HEK293 (cell line): ENCODE data around the gene PIK3R6.

Source experiments
- CTCF ChIA-PET: fragments of 350-600 bp; formaldehyde crosslinking; extraction: SDS; loops from one replicate; lab custom pipeline; 2021; ENCODE audit warnings: antibody characterized with exemption; lab: Yijun Ruan, JAX
- POLR2A ChIA-PET: fragments of 300-600 bp; formaldehyde crosslinking; extraction: SDS; loops from one replicate; lab custom pipeline; 2020; ENCODE audit warnings: antibody characterized with exemption, inconsistent platforms; lab: Yijun Ruan, JAX
- H3K27ac ChIP-seq: fragments of 200-500 bp; sonication (Bioruptor generic); 2 replicates; pipeline ENCODE4 v1.5.1; 2014; ENCODE audit warnings: low read depth, low read length, control low read depth, inconsistent platforms; ENCODE audit errors: extremely low read depth
- H3K36me3 ChIP-seq, 2 experiments: fragments of 200-500 bp in 1 of 2; sonication (Bioruptor generic) in 1 of 2; 1 replicate in 1 of 2; 2 replicates in 1 of 2; pipeline ENCODE4 v1.5.1; 2014 to 2017; ENCODE audit warnings: inconsistent platforms in 2 of 2, low read length in 2 of 2; ENCODE audit not compliant: control insufficient read depth in 2 of 2, insufficient read depth in 1 of 2
- H3K4me1 ChIP-seq: fragments of 200-500 bp; sonication (Bioruptor generic); 2 replicates; pipeline ENCODE4 v1.5.1; 2014; ENCODE audit warnings: mild to moderate bottlenecking, low read length, inconsistent platforms; ENCODE audit not compliant: control insufficient read depth, insufficient read depth
- H3K4me3 ChIP-seq: 2 replicates; pipeline ENCODE4 v1.5.1; 2011; ENCODE audit warnings: low read depth, mild to moderate bottlenecking, control low read depth, low read length, moderate library complexity
- H3K9me3 ChIP-seq: fragments of 200-500 bp; sonication (Bioruptor generic); 2 replicates; pipeline ENCODE4 v1.5.1; 2014; ENCODE audit warnings: low read depth, low read length, inconsistent platforms; ENCODE audit not compliant: control insufficient read depth, insufficient read depth
- GLIS1 ChIP-seq: fragments of 450-650 bp; formaldehyde crosslinking; IDR thresholded peaks from 2 replicates; pipeline ENCODE4 v1.5.1; 2016; ENCODE audit warnings: missing biosample characterization, missing genetic modification characterization
- SP2 ChIP-seq: fragments of 450-650 bp; formaldehyde crosslinking; IDR thresholded peaks from 2 replicates; pipeline ENCODE4 v1.5.1; 2016; ENCODE audit warnings: missing biosample characterization, missing genetic modification characterization
- WT1 ChIP-seq: fragments of 450-650 bp; formaldehyde crosslinking; IDR thresholded peaks from 2 replicates; pipeline ENCODE4 v1.5.1; 2016; ENCODE audit warnings: missing biosample characterization, missing genetic modification characterization
- ZBTB20 ChIP-seq: fragments of 450-650 bp; formaldehyde crosslinking; IDR thresholded peaks from 2 replicates; pipeline ENCODE4 v1.5.1; 2016; ENCODE audit warnings: missing biosample characterization, missing genetic modification characterization
- ZFP69B ChIP-seq: fragments of 450-650 bp; formaldehyde crosslinking; IDR thresholded peaks from 2 replicates; pipeline ENCODE4 v1.5.1; 2016; ENCODE audit warnings: missing biosample characterization, missing genetic modification characterization
- ZNF112 ChIP-seq: fragments of 450-650 bp; formaldehyde crosslinking; IDR thresholded peaks from 2 replicates; pipeline ENCODE4 v1.5.0; 2017; ENCODE audit warnings: missing biosample characterization, missing genetic modification characterization
- ZNF140 ChIP-seq: fragments of 450-650 bp; formaldehyde crosslinking; IDR thresholded peaks from 2 replicates; pipeline ENCODE4 v1.5.1; 2016; ENCODE audit warnings: missing biosample characterization, missing genetic modification characterization
- ZNF155 ChIP-seq: fragments of 450-650 bp; formaldehyde crosslinking; IDR thresholded peaks from 2 replicates; pipeline ENCODE4 v1.5.1; 2016; ENCODE audit warnings: missing biosample characterization, missing genetic modification characterization
- ZNF223 ChIP-seq: fragments of 450-650 bp; formaldehyde crosslinking; IDR thresholded peaks from 2 replicates; pipeline ENCODE4 v1.5.1; 2016; ENCODE audit warnings: missing biosample characterization, missing genetic modification characterization
- ZNF248 ChIP-seq: fragments of 450-650 bp; formaldehyde crosslinking; IDR thresholded peaks from 2 replicates; pipeline ENCODE4 v1.5.1; 2017; ENCODE audit warnings: missing biosample characterization, missing genetic modification characterization
- ZNF324 ChIP-seq: fragments of 450-650 bp; formaldehyde crosslinking; IDR thresholded peaks from 2 replicates; pipeline ENCODE4 v1.5.1; 2016; ENCODE audit warnings: missing biosample characterization, missing genetic modification characterization
- ZNF391 ChIP-seq: fragments of 450-650 bp; formaldehyde crosslinking; IDR thresholded peaks from 2 replicates; pipeline ENCODE4 v1.5.1; 2016; ENCODE audit warnings: low read depth, missing biosample characterization, missing genetic modification characterization, borderline replicate concordance
- ZNF530 ChIP-seq: fragments of 450-650 bp; formaldehyde crosslinking; IDR thresholded peaks from 2 replicates; pipeline ENCODE4 v1.5.1; 2016; ENCODE audit warnings: low read depth, missing biosample characterization, missing genetic modification characterization
- ZNF624 ChIP-seq: fragments of 450-650 bp; formaldehyde crosslinking; IDR thresholded peaks from 2 replicates; pipeline ENCODE4 v1.5.1; 2017; ENCODE audit warnings: missing biosample characterization, missing genetic modification characterization
- ZNF664 ChIP-seq: fragments of 450-650 bp; formaldehyde crosslinking; IDR thresholded peaks from 2 replicates; pipeline ENCODE4 v1.5.1; 2016; ENCODE audit warnings: missing biosample characterization, missing genetic modification characterization
- ZNF76 ChIP-seq: fragments of 450-650 bp; formaldehyde crosslinking; IDR thresholded peaks from 2 replicates; pipeline ENCODE4; 2016; ENCODE audit warnings: low read depth, missing biosample characterization, missing genetic modification characterization, borderline replicate concordance
- ZSCAN23 ChIP-seq: fragments of 450-650 bp; formaldehyde crosslinking; IDR thresholded peaks from 2 replicates; pipeline ENCODE4 v1.5.1; 2016; ENCODE audit warnings: missing biosample characterization, missing genetic modification characterization
- TF ChIP-seq, protein P1 (sequence below): fragments of 450-650 bp; formaldehyde crosslinking; IDR thresholded peaks from 2 replicates; pipeline ENCODE4 v1.5.1; 2017; ENCODE audit warnings: missing biosample characterization, missing genetic modification characterization
- TF ChIP-seq, protein P2 (sequence below): fragments of 450-650 bp; formaldehyde crosslinking; IDR thresholded peaks from 2 replicates; pipeline ENCODE4 v1.5.0; 2017; ENCODE audit warnings: missing biosample characterization, missing genetic modification characterization, borderline replicate concordance
- TF ChIP-seq, protein P3 (sequence below): fragments of 450-650 bp; formaldehyde crosslinking; conservative IDR thresholded peaks from 2 replicates; pipeline ENCODE4 v1.5.1; 2016; ENCODE audit warnings: low read depth, missing biosample characterization, missing genetic modification characterization
- TF ChIP-seq, protein P4 (sequence below): fragments of 450-650 bp; formaldehyde crosslinking; IDR thresholded peaks from 2 replicates; pipeline ENCODE4 v1.5.1; 2016; ENCODE audit warnings: missing biosample characterization, missing genetic modification characterization, borderline replicate concordance
- TF ChIP-seq, protein P5 (sequence below): fragments of 450-650 bp; IDR thresholded peaks from 2 replicates; pipeline ENCODE4 v1.5.1; 2018; ENCODE audit warnings: missing biosample characterization, missing genetic modification characterization

Gene PIK3R6

DNA sequence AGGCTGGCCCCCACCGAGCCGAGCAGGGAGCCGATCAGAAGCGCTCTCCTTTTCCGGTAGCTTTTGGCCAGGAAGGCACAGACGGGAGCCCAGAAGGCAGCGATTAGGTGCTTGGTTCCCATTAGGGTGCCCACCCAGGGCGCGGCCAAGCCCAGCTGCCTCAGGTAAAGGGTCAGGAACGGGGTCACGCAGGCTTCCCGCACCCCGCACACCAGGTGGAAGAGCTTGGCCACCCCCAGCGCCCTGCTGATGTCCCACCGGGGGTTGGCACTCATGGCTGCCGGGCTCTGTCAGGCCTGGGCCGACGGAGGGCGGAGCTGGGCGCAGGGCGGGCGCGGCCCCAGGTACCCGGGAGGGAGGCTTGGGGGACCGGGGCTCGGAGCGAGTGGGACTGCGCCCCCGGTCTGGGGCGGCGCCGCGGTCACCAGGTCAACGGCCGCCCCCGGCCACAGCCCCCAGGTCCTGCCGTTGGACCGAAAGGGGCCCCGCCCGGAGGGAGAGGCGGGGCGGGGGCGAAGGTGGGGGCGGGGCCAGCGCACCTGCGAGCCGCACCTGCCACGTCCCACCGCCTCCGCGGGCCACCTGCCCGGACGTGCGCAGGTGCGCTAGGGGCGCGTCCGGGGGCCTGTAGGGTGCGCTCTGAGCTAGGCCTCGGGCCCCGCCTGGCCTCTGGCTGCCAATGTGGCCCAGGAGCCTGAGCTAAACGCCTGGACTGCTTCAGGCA lies 68.5 kb downstream of the PIK3R6 start, which contains the start of gene MFSD6L (continued):
- TF ChIP-seq ZNF248 (tag by site-specific recombination): no peak
- TF ChIP-seq ZNF664 (tag by site-specific recombination): no peak
- no peak for TF ChIP-seq ZNF76
- no peak for TF ChIP-seq GLIS1
- TF ChIP-seq ZNF530 (tag by site-specific recombination): no peak
- TF ChIP-seq SP2 (tag by site-specific recombination): no peak
- no peak for TF ChIP-seq ZSCAN23 (tag by site-specific recombination)
- no peak for TF ChIP-seq ZBTB20 (tag by site-specific recombination)
- TF ChIP-seq ZNF140: no peak
- no peak for TF ChIP-seq ZNF391 (tag by site-specific recombination)
- TF ChIP-seq, protein P1, sequence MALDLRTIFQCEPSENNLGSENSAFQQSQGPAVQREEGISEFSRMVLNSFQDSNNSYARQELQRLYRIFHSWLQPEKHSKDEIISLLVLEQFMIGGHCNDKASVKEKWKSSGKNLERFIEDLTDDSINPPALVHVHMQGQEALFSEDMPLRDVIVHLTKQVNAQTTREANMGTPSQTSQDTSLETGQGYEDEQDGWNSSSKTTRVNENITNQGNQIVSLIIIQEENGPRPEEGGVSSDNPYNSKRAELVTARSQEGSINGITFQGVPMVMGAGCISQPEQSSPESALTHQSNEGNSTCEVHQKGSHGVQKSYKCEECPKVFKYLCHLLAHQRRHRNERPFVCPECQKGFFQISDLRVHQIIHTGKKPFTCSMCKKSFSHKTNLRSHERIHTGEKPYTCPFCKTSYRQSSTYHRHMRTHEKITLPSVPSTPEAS (tag by site-specific recombination): no peak

DNA sequence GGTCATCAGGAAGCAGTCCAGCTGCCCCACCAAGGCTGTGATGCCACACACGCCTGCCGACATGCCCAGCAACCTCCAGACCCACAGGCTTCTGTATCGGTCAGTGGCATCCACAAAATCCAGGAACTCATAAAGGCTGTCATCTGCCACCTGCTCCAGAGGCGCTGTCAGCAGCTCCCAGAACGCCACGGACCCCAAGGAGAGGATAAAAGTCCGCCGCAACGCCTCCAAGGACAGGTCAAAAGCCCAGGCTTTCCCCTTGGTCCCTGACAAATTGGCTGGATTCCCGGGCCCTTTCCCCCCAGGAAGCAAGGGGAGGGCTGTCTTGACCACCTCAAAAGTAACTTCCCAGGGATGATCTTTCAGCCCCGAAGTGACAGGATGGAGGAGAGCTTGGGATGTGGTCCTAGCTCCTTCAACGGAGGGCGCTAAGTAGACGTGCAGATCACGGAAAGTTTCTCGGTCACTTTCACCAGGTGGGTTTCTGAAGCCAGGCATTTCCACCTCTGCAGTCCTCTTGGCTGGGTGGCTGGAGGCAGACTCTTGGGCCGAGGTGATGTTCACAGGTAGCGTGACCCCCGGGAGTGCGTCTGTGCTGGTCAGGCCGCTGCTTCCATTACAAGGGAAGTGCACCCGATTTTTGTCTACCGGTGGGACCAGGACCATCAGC lies 69.2 kb downstream of the PIK3R6 start:
- no peaks in the 10 kb centered on the region for H3K36me3 ChIP-seq
- no peak for TF ChIP-seq ZFP69B (tag by site-specific recombination)
- H3K27ac ChIP-seq: no peak overlapping the region
- ChIA-PET POLR2A (no interaction called here), CTCF (interaction anchor here (1.7 kb wide), 2 partner anchors 12 to 388 kb away, joined by 3 to 7 read pairs; no protein-coding TSS in a partner anchor)
- H3K4me3 ChIP-seq: no peak overlapping the region
- no peaks in the 10 kb centered on the region for H3K4me1 ChIP-seq
- no peaks in the 10 kb centered on the region for H3K9me3 ChIP-seq

DNA sequence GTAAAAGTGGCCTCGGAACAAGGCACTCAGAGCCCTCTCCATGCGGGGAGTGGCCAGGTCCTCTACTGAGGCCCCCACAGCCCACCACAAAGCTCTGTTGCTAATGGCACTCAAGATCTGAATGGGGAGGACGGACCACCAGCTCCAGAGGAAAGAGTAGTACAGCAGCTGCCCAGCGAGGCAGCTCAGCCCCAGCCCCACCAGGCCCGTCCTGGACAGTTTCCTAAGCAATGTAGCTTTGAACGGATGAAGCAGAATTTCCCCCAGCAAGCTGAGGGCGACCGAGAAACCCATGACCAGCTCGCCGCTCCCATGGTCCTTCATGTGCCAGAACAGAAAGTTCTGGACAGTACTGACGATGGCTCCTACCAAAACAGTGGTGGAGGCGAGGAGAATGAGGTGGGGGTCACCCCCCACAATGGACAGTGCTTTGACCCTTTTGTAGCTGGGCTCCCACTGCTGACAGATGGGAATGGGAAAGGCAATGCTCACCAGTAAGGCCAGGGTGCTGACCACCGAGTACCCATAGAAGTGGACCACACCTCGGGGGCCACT lies 69.8 kb downstream of the PIK3R6 start:
- POLR2A ChIA-PET: no interaction called here
- no peaks in the 10 kb centered on the region for H3K4me1 ChIP-seq
- TF ChIP-seq ZNF223 (tag by site-specific recombination): no peak
- no peak for TF ChIP-seq ZNF112 (tag by site-specific recombination)
- TF ChIP-seq ZNF624 (tag by site-specific recombination): no peak
- no peak for TF ChIP-seq ZNF140
- TF ChIP-seq, protein P2, sequence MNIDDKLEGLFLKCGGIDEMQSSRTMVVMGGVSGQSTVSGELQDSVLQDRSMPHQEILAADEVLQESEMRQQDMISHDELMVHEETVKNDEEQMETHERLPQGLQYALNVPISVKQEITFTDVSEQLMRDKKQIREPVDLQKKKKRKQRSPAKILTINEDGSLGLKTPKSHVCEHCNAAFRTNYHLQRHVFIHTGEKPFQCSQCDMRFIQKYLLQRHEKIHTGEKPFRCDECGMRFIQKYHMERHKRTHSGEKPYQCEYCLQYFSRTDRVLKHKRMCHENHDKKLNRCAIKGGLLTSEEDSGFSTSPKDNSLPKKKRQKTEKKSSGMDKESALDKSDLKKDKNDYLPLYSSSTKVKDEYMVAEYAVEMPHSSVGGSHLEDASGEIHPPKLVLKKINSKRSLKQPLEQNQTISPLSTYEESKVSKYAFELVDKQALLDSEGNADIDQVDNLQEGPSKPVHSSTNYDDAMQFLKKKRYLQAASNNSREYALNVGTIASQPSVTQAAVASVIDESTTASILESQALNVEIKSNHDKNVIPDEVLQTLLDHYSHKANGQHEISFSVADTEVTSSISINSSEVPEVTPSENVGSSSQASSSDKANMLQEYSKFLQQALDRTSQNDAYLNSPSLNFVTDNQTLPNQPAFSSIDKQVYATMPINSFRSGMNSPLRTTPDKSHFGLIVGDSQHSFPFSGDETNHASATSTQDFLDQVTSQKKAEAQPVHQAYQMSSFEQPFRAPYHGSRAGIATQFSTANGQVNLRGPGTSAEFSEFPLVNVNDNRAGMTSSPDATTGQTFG (tag by site-specific recombination): no peak
- TF ChIP-seq, protein P3, sequence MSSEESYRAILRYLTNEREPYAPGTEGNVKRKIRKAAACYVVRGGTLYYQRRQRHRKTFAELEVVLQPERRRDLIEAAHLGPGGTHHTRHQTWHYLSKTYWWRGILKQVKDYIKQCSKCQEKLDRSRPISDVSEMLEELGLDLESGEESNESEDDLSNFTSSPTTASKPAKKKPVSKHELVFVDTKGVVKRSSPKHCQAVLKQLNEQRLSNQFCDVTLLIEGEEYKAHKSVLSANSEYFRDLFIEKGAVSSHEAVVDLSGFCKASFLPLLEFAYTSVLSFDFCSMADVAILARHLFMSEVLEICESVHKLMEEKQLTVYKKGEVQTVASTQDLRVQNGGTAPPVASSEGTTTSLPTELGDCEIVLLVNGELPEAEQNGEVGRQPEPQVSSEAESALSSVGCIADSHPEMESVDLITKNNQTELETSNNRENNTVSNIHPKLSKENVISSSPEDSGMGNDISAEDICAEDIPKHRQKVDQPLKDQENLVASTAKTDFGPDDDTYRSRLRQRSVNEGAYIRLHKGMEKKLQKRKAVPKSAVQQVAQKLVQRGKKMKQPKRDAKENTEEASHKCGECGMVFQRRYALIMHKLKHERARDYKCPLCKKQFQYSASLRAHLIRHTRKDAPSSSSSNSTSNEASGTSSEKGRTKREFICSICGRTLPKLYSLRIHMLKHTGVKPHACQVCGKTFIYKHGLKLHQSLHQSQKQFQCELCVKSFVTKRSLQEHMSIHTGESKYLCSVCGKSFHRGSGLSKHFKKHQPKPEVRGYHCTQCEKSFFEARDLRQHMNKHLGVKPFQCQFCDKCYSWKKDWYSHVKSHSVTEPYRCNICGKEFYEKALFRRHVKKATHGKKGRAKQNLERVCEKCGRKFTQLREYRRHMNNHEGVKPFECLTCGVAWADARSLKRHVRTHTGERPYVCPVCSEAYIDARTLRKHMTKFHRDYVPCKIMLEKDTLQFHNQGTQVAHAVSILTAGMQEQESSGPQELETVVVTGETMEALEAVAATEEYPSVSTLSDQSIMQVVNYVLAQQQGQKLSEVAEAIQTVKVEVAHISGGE (tag by site-specific recombination): no peak
- TF ChIP-seq, protein P4, sequence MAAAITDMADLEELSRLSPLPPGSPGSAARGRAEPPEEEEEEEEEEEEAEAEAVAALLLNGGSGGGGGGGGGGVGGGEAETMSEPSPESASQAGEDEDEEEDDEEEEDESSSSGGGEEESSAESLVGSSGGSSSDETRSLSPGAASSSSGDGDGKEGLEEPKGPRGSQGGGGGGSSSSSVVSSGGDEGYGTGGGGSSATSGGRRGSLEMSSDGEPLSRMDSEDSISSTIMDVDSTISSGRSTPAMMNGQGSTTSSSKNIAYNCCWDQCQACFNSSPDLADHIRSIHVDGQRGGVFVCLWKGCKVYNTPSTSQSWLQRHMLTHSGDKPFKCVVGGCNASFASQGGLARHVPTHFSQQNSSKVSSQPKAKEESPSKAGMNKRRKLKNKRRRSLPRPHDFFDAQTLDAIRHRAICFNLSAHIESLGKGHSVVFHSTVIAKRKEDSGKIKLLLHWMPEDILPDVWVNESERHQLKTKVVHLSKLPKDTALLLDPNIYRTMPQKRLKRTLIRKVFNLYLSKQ (tag by site-specific recombination): no peak
- TF ChIP-seq, protein P5, sequence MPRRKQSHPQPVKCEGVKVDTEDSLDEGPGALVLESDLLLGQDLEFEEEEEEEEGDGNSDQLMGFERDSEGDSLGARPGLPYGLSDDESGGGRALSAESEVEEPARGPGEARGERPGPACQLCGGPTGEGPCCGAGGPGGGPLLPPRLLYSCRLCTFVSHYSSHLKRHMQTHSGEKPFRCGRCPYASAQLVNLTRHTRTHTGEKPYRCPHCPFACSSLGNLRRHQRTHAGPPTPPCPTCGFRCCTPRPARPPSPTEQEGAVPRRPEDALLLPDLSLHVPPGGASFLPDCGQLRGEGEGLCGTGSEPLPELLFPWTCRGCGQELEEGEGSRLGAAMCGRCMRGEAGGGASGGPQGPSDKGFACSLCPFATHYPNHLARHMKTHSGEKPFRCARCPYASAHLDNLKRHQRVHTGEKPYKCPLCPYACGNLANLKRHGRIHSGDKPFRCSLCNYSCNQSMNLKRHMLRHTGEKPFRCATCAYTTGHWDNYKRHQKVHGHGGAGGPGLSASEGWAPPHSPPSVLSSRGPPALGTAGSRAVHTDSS: no peak
- TF ChIP-seq ZNF324: no peak
- no peak for TF ChIP-seq WT1 (tag by site-specific recombination)
- no peak for TF ChIP-seq ZNF155 (tag by site-specific recombination)
- no peaks in the 10 kb centered on the region for H3K9me3 ChIP-seq
- no peak overlapping the region for H3K27ac ChIP-seq
- CTCF ChIA-PET: interaction anchor here (0.6 to 1.7 kb wide), 2 partner anchors 387 to 724 kb away, joined by 3 read pairs; no protein-coding TSS in a partner anchor
- no peak overlapping the region for H3K4me3 ChIP-seq
- H3K36me3 ChIP-seq: no peaks in the 10 kb centered on the region
